Glomerular endothelial cell (primary cell): ENCODE measurements around the gene TRIM37. TPM values are rescaled to one million over a fixed set of nuclear protein-coding genes. Genes with fewer than 3 reads are reported as not detected.
A peak's percentile ranks its signal among the peaks of the same experiment; 100 is the strongest.

Source experiments
- DNase-seq: peaks from one replicate; pipeline ENCODE4 v3.0.0-alpha.2; 2011; ENCODE audit warnings: low read depth, low spot score; ENCODE audit errors: extremely low read depth
- total RNA-seq: library from RNA; depleted of rRNA; stranded (reverse); fragments of >200 nt; gene quantifications from 2 replicates; pipeline ENCODE4 v1.2.3, GENCODE V29; 2015

Gene TRIM37
- total RNA-seq, 1 donor from 2014 or later = 36.4 TPM

DNA sequence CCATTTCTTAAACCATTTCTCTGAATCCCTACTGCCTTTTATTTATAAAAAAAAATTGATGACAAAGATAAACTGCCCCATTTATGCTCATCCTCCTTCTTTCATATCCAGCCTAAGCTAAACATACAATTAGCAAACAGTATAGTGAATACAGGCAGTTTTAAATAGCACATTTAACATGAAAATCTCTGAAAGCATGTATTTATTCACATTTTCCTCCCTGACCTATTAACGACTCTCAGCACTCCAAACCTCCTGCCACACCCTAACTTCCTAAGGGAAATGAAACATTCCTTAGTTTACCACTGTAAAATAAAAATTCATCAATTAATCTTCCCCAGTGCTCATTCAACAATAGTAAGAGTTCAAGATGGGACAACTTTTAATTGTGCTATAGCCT lies 56.9 kb downstream of the TRIM37 start:
- DNase-seq = no peak

DNA sequence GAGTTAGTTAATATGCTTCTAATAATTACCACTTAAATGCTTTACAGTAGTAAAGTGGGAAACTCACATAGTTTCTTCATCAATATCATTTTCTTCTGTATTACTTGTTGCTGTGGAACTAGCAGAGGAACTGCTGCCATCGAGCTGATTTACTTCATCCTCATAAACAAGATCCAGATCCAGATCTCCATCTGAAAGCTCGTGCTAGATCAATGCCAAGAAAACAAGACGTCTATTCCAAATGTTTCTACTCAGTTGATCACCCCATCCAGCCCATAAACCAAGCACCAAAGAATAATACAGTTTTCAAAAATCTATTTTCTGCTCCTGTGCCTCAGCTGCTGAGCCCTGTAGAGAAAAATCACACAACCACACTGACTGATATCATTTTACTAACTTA lies 59.1 kb downstream of the TRIM37 start:
- no peak for DNase-seq

DNA sequence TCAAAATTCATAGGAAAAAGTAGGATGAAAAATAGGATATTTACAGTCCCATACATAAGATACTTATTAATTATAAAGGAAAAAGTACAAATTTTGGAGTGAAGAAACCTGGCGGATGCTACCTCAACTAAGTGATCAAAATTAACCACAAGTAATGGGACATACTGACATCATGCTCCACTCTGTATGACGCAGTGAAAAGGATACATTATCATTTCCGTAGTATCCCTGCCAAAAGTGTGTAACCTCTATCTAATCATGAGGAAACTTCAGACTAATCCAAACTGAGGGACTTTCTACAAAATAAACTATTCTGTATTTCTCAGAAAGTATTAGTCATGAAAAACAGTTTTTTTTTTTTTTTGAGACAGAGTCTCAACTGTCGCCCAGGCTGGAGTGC lies 60.5 kb downstream of the TRIM37 start:
- DNase-seq = no peak

DNA sequence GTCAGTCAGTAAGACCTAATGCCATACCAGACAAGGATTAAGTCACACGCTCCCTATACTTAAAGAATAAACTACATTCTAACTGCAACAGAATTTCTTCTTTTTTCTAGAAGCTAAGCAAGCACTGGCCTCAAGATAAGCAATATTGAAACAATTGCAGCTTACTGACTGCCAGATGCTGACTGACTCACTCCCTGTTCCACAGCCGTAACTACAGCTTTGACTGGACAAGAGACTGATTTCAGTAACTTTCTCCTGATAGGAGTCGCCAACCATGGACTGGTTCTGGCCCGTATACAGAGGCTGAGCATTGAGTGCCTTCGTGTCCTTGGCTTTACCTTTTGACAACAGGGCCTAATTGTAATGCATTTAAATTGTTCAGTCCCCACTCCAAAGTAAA lies 67.9 kb downstream of the TRIM37 start:
- no peak for DNase-seq

DNA sequence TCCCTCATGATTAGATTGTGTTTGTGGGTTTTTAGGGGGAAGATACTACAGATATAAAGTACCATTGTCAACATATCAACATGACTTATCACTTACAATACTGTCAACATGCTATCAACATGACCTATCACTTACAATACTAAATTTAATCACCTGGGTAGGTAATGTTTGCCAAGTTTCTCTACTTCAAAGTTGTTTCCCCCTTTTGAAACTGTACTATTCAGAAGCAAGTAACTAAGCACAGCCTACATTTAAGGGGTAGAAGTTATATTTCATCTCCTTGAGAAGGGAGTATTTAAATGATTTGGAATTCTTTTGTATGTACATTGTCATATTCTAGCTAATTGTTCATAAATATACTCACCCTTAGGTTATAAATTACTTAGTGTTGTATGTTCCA lies 68.7 kb downstream of the TRIM37 start:
- DNase-seq = no peak

DNA sequence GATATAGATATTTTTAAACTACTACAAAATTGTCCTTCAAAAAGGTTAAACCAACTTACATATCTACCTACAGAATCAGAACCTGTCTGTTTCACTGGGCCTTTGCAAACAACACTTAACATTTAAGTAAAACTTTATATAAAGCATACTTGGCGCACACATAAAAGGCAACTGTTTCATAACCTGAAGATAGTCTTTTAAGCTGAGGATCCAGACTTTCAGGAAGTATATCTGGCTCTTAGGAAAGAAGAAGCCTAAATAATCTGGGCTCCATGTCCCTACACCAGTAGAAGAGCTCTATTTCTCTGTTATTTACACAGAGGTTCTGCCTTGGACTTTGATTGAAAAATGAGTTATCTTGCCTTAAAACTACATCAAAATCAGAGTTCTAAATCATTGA lies 75.9 kb downstream of the TRIM37 start:
- no peak for DNase-seq

DNA sequence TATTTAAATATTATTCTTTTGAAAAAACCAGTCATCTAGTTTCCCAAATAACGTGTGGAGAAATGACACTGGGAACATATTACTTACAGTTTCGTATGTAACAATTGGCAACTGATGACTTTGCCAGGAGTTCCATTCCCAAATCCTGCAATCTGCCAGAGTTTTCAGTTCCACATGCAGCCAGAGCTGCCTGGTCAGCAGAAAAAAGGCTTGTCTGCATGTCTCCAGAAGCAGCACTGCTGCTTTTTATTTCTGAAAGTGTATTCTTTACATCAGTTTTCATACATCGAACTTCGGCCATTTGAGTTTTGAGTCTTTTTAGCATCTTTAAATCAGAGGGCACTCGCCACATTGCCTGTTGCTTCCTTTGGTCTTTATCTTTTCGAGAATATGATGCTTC lies 78.4 kb downstream of the TRIM37 start:
- no peak for DNase-seq

DNA sequence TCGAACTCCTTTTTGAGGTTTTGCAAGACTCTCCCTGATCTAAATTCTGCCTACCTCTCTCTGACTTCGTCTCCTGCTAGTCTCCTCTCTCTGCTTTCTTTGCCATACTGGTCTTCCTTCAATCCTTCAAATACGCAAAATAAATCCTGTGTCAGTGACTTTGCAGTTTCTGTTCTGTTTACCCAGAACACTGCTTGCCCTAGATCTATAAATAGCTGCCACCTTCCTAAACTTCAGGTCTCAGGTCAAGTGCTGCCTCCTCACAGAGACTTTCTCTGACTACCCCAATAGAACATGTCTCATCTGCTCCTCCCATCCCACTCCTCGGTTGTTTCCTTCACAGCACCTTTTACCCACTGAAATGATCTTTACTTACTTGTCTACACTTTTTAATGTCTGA lies 78.9 kb downstream of the TRIM37 start:
- DNase-seq = no peak

DNA sequence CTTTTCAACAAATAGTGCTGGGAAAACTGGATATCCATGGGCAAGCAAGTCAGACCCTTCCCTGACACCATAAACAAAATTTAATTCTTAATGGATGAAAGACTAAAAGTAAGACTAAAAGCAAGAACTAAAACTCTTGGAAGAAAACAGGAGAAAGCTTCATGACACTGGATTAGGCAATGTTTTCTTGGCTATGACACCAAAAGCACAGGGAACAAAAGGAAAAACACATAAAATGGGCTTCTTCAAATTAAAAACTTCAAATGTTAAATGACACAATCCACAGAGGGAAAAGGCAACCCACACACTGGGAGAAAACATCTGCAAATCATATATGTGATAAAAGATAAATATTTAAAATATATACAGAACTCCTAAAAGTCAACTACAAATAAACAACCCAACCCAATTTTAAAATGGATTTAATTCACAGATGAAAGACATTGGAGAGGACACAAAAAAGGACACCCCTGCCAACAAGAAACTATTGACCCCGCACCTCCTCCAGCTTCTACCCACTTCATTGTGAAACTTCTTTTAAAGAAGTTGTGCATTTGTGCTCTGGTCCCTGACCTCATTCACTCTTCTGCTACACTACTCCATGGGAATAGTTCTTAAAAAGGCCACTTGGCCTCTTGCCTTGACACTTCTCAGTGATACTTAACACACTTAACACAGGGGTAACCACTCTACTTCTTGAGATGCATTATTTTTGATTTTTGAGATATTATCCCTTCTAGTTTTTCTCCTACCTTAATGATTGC lies 80.3 kb downstream of the TRIM37 start:
- no peak for DNase-seq

DNA sequence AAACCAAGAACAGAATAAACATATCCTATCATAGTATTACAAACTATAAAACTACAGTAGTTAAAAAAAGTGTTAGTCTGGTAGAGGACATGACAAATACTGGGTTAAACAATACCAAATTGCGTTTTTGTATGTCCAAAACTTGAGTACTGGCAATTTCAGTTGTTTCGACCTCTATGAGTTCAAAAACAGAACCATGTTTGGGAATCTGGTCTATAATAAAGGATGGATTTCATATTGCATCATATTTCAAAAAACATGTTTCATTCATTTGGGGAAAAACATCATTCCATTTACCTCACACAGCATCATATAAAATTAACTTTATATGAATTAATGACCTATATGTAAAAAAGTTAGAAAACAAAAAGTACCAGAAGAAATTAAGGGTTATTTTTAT lies 81.8 kb downstream of the TRIM37 start:
- DNase-seq = no peak

DNA sequence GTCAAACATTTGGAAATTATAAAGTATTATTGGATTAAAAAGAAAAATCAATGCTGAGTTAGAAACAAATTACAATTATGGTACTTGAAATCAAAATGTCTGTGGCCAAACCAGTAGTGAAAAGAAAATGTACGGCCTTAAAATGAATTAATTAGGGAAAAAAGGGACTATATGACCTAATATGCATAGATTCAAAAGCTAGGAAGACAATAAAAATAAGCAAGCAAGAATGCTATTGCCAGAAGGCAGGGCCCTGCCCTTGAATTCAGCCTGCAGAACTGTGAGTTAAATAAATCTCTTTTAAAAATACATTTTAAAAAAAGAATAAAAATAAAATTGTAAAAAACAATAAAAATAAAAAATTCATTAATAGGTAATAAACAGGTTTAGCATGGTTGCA lies 88.7 kb downstream of the TRIM37 start:
- DNase-seq = no peak

DNA sequence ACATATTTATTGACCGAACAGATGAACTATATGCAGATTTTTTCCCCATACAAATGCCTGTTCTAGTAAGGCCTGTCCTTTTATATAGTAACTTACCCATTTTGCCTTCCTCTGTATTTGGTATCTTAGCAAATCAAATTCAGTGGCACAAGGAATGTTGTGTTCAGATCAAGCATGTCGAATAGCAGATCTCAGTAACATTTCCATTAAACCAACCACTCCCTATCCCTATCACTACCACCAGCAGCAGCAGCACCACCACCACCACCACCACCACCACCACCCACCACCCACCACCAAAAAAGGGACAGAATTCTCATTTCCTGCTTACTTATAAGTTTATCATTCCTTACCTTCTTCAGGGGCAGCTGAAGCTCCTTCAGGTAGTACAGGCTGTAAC lies 94.7 kb downstream of the TRIM37 start:
- no peak for DNase-seq

DNA sequence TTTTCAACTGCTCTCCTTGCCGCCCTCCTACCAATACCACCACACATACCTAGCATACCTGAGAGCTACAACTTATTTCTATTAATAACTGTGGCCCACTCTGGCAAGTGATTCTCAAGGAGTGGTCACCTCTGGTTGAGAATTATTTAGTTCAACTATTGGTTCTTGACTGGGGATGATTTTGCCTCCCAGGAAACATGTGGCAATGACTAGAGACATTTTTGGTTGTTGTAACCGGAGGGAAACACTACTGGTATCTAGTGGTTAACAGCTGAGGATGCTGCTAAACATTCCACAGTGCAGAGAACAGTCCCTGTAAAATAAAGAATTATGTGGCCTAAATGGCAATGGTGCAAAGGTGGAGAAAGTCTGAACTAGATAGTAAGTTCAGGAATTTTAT lies 96.7 kb downstream of the TRIM37 start:
- DNase-seq = no peak

DNA sequence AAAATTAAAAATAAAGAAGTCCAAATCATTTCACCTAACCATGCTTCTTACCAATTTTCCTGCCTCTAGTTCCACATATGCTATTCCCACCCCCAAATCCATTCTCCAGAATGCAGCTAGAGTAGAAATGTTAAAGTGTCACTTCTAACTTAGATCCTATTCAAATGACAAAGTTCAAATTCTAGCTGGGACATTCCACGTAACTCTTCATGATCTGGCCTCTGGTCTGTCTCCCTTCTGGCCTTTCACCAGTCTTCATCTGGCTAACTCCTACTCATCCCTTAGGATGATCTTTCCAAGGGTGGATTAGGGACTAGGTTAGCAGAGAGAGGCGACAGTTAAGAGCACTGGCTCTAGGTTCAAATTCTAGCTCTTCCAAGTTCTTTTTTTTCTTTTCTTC lies 97.9 kb downstream of the TRIM37 start:
- no peak for DNase-seq

DNA sequence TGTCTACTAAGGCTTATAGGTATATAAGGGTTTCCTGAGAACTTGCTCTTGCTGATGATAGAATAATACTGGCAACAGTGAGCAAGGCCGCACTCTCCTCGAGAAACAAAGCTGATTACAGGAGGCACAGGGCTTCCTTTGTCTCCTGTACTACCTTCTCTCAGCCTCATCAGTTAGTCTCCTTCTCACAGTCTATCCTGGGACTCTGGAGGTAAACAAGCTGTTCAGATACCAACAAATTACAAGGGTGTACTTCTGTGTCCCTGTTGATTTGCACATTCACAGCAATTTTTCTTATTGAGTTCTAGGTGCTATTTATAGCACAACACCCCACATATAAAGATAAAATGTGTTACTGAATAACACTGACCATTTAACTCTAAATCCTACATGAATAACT lies 98.7 kb downstream of the TRIM37 start:
- DNase-seq = no peak

DNA sequence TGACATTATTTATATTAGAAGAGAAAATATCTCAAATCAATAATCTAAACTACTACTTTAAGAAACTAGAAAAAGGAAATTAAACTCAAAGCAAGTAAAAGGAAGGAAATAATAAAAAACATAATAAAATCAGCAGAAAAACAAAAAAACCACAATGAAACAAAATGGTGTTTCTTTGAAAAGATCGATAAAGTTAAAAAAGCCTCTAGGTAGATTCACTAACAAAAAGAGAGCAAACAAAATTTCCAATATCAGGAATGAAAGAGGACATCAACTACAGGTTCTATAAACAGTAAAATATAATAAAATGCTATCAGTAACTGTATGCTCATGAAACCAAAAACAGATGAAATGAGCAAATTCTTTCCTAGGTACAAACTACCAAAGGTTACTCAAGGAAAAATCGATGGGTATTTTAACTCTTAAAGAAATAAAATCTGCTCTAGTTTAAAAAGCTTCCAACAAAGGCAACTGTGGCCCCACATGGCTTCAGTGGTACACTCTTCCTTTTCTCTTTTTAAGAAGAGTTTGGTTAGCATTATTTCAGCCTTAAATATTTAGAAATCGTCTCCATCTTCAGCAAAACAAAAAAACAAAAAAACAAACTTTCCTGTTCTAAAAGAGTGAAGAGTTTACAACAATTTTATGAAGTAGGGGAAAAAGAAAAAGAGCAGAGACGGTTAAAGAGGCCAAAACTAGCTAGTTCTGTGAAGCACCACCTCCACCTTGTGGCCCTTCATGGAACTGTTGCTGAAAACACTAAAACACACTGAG lies 102.2 kb downstream of the TRIM37 start:
- DNase-seq = peak; percentile 55

DNA sequence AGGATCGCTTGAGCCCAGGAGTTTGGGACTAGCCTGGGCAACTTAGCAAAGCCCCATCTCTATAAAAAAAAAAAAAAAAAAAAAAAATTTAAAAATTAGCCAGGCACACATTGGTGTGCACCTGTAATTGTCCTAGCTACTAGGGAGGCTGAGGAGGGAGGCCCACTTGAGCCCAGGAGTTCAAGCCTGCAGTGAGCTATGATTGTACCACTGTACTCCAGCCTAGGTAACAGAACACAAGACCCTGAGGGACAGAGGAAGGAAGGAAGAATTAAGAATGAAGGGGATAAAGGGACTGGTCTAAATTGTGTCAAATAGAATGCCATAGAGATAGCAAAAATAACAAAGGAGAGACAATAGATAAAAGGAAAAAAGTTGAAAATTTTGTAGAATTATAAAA lies 102.8 kb downstream of the TRIM37 start:
- DNase-seq = no peak

DNA sequence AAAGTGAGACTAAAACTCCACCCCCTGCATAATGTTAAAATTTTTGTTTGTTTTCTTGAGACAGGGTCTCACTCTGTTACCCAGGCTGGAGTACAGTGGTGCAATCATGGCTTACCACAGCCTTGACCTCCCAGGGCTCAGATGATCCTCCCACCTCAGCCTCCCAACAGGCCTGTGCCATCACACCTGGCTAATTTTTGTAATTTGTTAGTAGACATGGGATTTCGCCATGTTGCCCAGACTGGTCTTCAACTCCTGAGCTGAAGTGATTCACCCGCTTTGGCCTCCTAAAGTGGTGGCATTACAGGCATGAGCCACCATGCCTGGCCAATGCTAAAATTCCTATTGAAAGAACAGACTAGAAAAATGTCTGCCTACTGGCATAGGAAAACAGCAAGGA lies 103.8 kb downstream of the TRIM37 start:
- no peak for DNase-seq

DNA sequence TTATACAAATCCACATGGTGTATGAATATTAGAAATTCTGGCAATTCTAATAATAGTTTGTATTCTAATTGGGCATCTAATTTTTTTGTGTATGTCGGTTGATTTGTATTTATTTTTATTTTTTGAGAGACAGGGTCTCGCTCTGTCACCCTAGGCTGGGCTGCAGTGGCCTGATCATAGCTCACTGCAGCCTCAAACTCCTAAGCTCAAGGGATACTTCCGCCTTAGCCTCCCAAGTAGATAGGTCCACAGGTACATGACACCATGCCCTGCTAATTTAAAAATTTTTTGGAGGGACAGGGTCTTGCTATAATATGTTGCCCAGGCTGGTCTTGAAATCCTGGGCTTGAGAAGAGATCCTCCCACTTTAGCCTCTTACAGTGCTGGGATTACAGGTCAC lies 104.6 kb downstream of the TRIM37 start:
- no peak for DNase-seq

DNA sequence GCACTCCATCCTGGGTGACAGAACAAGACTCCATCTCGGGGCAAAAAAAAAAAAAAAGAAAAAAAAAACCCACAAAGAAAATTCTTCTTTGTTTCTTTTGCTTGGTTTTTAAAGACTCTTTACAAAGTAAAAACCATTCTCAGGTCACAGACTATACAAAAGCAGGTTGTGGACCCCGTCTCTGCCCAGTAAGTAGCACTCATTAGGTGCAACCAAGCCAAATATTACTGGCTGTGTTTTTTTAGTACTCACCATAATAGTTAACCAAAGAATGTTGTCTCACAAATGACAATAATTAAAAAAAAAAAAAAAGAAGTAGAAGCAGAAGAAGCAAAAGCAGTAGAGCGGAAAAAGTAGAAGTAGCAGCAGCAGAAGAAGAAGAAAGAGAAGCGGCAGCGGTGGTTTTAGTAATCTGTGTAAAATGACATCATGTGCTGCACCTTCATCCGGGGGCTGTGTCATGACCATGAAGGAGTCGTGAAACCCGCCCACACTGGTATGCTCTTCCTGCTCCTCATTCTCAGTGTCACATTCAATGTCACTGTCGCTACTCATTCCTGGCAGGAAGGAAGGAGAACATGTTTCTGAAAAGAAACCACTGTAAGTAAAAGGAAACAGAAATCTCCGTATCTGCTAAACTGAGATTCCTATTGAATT lies 105.4 kb downstream of the TRIM37 start:
- peak; percentile 36 for DNase-seq

DNA sequence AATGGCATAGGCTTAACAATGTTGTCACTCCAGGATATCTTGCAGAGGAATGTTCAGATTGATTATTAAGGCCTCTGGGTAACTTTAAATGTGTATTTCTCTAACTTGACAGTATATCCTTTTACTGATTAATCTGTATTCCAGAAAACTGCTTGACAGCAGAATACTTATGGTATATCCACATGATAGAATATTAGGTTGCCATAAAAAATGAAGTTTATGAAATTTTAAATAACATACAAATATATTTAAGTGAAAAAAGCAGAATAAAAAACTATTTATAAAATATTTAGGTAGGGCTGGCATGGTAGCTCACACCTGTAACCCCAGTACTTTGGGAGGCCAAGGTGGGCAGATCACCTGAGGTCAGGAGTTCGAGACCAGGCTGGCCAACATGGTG lies 106.7 kb downstream of the TRIM37 start:
- no peak for DNase-seq

DNA sequence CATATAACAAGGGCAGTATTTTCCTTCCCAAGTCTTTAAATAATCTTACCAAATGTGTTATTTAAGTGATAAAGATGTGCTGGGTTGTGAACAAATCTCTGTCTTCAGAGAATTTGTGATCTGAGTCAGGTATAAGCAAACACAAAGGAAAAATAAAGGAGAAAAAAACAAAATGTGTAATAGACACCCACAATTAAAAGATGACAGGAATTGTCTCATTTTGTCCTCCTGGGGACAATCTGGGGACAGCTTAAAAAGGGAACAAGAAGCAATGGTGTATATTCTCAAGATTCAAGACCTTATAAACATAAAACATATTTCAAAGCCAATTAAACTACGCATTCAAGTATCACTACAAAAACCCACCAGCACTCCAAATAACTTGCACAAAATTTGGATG lies 107.2 kb downstream of the TRIM37 start:
- DNase-seq = no peak
